ENCODE measurements around the gene DDX25.

DDX25 gene

GRCh38 chr11:125935618-125936199, 31.4 kb downstream of the DDX25 start:
- DNase-seq (ENCODE audit: extremely low read depth, low read depth), result no peak
- no peak overlapping the region for H3K4me3 ChIP-seq (replicated peaks; ENCODE audit: low read depth, low read length)
- no peak for TF ChIP-seq CTCF (IDR thresholded peaks at IDR 0.05; ENCODE audit: low read depth, low read length, missing control alignments)

GRCh38 chr11:125938418-125938817, 34.1 kb downstream of the DDX25 start:
- no peak overlapping the region for H3K4me3 ChIP-seq (replicated peaks; ENCODE audit: low read depth, low read length)
- no peak for TF ChIP-seq CTCF (IDR thresholded peaks at IDR 0.05; ENCODE audit: low read depth, low read length, missing control alignments)
- no peak for DNase-seq (ENCODE audit: extremely low read depth, low read depth)

- TF ChIP-seq CTCF (IDR thresholded peaks at IDR 0.05; ENCODE audit: low read depth, low read length, missing control alignments), result no peak
- H3K4me3 ChIP-seq (replicated peaks; ENCODE audit: low read depth, low read length), result no peak overlapping the region
- no peak for DNase-seq (ENCODE audit: extremely low read depth, low read depth)
These were observed 34.8 kb downstream of the DDX25 start for GRCh38 chr11:125939081-125939521.

- no peak overlapping the region for H3K4me3 ChIP-seq (replicated peaks; ENCODE audit: low read depth, low read length)
- TF ChIP-seq CTCF (IDR thresholded peaks at IDR 0.05; ENCODE audit: low read depth, low read length, missing control alignments), result no peak
- no peak for DNase-seq (ENCODE audit: extremely low read depth, low read depth)
These were observed 35.8 kb downstream of the DDX25 start for GRCh38 chr11:125940145-125940544.

GRCh38 chr11:125941267-125941618, 36.9 kb downstream of the DDX25 start:
- no peak overlapping the region for H3K4me3 ChIP-seq (replicated peaks; ENCODE audit: low read depth, low read length)
- no peak for TF ChIP-seq CTCF (IDR thresholded peaks at IDR 0.05; ENCODE audit: low read depth, low read length, missing control alignments)
- DNase-seq (ENCODE audit: extremely low read depth, low read depth), result no peak

GRCh38 chr11:125941619-125942611, 37.6 kb downstream of the DDX25 start:
- DNase-seq (ENCODE audit: extremely low read depth, low read depth), result no peak
- H3K4me3 ChIP-seq (replicated peaks; ENCODE audit: low read depth, low read length), result no peak overlapping the region
- TF ChIP-seq CTCF (IDR thresholded peaks at IDR 0.05; ENCODE audit: low read depth, low read length, missing control alignments), result peak; percentile 83

Data from HFF-Myc (cell line).